ENCODE data around the gene EGFL8.

The EGFL8 gene

GRCh38 chr6:32215617-32216016, 51.2 kb downstream of the EGFL8 start:
- TF ChIP-seq, protein P1, sequence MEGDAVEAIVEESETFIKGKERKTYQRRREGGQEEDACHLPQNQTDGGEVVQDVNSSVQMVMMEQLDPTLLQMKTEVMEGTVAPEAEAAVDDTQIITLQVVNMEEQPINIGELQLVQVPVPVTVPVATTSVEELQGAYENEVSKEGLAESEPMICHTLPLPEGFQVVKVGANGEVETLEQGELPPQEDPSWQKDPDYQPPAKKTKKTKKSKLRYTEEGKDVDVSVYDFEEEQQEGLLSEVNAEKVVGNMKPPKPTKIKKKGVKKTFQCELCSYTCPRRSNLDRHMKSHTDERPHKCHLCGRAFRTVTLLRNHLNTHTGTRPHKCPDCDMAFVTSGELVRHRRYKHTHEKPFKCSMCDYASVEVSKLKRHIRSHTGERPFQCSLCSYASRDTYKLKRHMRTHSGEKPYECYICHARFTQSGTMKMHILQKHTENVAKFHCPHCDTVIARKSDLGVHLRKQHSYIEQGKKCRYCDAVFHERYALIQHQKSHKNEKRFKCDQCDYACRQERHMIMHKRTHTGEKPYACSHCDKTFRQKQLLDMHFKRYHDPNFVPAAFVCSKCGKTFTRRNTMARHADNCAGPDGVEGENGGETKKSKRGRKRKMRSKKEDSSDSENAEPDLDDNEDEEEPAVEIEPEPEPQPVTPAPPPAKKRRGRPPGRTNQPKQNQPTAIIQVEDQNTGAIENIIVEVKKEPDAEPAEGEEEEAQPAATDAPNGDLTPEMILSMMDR (IDR thresholded peaks at IDR 0.05): no peak

- TF ChIP-seq, protein P1 (IDR thresholded peaks at IDR 0.05): no peak
Measured at GRCh38 chr6:32216285-32216684, 51.9 kb downstream of the EGFL8 start.

- TF ChIP-seq, protein P1 (IDR thresholded peaks at IDR 0.05): no peak
Measured at GRCh38 chr6:32216998-32217397, 52.6 kb downstream of the EGFL8 start.

Measured in LNCAP (cell line).